ENCODE results near the gene DCST1.

DNA sequence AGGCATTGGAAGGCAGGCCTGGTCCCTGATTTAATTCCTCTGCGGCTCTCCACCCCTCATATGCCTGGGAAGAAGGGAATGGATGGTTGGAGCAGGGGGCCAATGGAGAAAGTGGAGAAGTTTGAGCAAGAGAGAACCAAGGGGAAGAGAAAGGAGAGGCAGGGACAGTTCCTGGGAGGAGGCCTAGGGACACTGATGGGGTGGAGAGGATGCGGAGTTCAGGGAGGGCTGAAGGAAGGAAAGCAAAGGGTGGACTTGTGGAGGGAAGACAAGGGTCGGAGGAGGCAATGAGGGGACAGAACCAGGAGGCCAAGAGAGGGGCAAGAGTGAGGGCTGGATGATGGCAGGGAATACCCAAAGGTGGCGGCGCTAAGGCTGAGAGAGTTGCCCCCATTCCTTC, 23.9 kb upstream of the DCST1 start:
- TF ChIP-seq POLR2AphosphoS5 (IDR thresholded peaks at IDR 0.05; ENCODE audit: low read depth): no peak; the same call in 1 of the 2 replicates
- TF ChIP-seq, protein P1, sequence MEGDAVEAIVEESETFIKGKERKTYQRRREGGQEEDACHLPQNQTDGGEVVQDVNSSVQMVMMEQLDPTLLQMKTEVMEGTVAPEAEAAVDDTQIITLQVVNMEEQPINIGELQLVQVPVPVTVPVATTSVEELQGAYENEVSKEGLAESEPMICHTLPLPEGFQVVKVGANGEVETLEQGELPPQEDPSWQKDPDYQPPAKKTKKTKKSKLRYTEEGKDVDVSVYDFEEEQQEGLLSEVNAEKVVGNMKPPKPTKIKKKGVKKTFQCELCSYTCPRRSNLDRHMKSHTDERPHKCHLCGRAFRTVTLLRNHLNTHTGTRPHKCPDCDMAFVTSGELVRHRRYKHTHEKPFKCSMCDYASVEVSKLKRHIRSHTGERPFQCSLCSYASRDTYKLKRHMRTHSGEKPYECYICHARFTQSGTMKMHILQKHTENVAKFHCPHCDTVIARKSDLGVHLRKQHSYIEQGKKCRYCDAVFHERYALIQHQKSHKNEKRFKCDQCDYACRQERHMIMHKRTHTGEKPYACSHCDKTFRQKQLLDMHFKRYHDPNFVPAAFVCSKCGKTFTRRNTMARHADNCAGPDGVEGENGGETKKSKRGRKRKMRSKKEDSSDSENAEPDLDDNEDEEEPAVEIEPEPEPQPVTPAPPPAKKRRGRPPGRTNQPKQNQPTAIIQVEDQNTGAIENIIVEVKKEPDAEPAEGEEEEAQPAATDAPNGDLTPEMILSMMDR (IDR thresholded peaks at IDR 0.05; ENCODE audit: insufficient read depth, low read length): no peak
- TF ChIP-seq, protein P2, sequence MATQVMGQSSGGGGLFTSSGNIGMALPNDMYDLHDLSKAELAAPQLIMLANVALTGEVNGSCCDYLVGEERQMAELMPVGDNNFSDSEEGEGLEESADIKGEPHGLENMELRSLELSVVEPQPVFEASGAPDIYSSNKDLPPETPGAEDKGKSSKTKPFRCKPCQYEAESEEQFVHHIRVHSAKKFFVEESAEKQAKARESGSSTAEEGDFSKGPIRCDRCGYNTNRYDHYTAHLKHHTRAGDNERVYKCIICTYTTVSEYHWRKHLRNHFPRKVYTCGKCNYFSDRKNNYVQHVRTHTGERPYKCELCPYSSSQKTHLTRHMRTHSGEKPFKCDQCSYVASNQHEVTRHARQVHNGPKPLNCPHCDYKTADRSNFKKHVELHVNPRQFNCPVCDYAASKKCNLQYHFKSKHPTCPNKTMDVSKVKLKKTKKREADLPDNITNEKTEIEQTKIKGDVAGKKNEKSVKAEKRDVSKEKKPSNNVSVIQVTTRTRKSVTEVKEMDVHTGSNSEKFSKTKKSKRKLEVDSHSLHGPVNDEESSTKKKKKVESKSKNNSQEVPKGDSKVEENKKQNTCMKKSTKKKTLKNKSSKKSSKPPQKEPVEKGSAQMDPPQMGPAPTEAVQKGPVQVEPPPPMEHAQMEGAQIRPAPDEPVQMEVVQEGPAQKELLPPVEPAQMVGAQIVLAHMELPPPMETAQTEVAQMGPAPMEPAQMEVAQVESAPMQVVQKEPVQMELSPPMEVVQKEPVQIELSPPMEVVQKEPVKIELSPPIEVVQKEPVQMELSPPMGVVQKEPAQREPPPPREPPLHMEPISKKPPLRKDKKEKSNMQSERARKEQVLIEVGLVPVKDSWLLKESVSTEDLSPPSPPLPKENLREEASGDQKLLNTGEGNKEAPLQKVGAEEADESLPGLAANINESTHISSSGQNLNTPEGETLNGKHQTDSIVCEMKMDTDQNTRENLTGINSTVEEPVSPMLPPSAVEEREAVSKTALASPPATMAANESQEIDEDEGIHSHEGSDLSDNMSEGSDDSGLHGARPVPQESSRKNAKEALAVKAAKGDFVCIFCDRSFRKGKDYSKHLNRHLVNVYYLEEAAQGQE (IDR thresholded peaks at IDR 0.05; ENCODE audit: insufficient replicate concordance, low read depth): no peak
- TF ChIP-seq GABPA (IDR thresholded peaks at IDR 0.05; ENCODE audit: low read depth): no peak
- TF ChIP-seq SPI1 (IDR thresholded peaks at IDR 0.05; ENCODE audit: borderline replicate concordance, low read depth): no peak
